Hematopoietic multipotent progenitor cell treated with erythropoietin and hydrocortisone succinate and interleukin-3 and kit ligand, for 4 days (in vitro differentiated cells): Measurements from ENCODE around the gene TLCD3B.

Source experiments
- DNase-seq: peaks from one replicate; pipeline ENCODE4 v3.0.0-alpha.2; 2015

The TLCD3B gene

GRCh38 chr16:30030841-30031413 lies at the start of gene TLCD3B:
TSS of gene TLCD3B (minus strand) at chr16:30031271. CDS start at chr16:30030527, 744 bp downstream.
- DNase-seq = no peak

DNA sequence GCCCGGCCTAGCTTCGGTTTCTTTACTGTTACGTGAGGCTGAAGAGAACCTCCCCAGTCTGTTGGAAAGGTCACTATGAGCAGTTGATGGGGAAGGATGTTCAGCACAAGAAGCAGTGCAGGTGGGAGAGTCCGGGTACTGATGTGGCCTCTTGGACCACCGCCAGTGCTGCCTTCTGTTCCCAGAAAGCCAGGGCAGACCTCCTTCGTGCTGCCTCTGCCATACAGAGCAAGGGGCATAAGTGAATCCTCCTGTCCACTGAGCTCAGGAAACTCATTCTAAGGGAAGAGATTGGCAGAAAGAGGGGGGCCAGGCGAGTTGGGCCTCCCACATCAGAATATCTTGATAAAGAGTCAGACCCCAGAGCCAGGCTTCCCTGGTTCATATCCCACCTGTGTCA lies 48.4 kb upstream of the TLCD3B start:
- no peak for DNase-seq

DNA sequence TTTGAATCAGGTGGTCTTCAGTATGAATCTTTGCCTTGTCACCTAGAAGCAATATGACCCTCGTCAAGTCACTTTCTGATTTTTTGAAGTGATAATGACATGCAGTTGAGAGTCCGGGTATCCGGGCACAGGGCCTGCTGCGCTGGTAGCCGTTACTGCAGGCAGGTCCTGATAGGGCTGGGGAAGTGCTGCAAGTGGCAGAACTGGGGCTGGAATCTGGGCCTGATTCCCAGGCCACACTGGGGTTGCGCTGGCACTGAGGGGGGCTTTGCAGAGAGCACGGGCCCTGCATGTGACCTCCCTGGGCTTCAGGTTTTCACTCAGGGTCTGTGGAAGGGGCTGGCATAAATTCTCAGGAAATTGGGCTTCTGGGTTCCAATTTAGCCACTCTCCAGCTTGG lies 47.7 kb upstream of the TLCD3B start:
- no peak for DNase-seq

DNA sequence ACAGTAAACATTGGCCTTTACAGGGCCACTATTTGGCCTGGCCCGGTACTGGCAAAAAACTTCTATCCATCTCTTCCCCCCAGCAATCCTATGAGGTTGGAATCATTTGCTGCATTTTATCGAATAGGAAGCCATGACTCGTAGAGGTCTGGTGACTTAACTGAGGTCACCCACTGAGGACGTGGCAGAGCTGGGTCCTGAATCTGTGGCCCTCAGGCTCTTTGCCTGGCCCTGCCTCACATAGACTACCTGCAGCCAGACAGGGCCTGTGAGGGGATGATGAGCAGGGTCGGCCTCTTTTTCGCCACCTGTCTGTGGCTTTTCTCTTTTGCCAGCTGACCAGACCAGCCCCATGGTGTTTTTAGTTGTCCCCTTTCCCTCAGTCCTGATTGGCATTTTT lies 46.6 kb upstream of the TLCD3B start:
- DNase-seq = no peak

GRCh38 chr16:30076276-30076791 lies 45.3 kb upstream of the TLCD3B start:
- peak; percentile 34 for DNase-seq

DNA sequence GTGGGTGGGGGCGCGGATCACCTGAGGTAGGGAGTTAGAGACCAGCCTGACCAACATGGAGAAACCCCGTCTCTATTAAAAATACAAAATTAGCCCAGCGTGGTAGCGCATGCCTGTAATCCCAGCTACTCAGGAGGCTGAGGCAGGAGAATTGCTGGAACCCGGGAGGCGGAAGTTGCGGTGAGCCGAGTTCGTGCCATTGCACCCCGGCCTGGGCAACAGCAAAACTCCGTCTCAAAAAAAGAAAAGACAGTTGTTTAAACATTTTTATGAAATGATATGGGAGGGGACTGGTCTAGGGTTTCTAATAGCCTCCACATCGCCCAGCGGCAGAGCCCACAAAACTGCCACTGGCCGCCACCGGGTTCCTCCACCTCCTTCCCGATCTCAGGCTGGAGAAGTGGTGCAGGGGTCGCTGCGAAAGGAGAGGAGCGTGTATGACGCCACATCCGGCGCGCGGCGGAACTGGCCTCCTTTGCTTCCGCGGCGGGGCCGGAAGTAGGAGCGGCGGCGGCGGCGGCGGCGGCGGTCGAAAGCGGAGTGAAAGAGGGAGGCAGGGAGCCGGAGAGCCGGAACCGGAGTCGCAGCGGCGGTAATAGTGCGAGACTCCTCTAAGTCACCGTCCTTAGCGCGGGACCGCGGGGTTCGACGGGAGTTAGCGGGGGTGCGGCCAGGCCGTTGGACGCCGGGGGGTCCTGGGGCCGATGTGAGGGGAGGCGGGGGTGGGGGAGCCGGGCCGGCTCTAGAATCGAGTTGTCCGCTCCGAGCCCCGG lies 44.6 kb upstream of the TLCD3B start, which contains the start of gene PPP4C:
PPP4C (plus strand) TSS at position 492 of the 773 bp plus-strand sequence. CDS start 384 bp downstream, outside the sequence.
- peak; percentile 97 for DNase-seq

DNA sequence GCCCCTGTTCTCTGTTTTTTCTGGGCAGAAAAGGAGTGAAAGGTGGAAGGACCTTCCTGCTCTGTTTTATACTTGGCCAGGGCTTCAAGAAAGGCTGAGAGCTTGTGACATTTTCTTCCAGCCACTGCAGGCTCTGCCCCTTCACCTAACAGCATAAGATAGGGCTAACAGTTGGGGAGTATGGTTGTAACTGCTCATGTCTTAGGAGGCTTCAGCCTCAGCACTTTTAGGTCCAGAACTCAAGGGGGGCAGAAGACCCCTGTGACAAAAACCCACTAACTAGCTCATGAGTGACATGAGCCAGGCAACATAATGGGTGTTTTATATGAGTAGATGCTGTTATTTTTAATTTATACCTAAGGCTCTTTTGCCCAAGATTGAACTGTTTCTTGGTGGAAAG lies 39.4 kb upstream of the TLCD3B start:
- no peak for DNase-seq

- peak; percentile 53 for DNase-seq
These were observed 38.8 kb upstream of the TLCD3B start for GRCh38 chr16:30069611-30070462.

DNA sequence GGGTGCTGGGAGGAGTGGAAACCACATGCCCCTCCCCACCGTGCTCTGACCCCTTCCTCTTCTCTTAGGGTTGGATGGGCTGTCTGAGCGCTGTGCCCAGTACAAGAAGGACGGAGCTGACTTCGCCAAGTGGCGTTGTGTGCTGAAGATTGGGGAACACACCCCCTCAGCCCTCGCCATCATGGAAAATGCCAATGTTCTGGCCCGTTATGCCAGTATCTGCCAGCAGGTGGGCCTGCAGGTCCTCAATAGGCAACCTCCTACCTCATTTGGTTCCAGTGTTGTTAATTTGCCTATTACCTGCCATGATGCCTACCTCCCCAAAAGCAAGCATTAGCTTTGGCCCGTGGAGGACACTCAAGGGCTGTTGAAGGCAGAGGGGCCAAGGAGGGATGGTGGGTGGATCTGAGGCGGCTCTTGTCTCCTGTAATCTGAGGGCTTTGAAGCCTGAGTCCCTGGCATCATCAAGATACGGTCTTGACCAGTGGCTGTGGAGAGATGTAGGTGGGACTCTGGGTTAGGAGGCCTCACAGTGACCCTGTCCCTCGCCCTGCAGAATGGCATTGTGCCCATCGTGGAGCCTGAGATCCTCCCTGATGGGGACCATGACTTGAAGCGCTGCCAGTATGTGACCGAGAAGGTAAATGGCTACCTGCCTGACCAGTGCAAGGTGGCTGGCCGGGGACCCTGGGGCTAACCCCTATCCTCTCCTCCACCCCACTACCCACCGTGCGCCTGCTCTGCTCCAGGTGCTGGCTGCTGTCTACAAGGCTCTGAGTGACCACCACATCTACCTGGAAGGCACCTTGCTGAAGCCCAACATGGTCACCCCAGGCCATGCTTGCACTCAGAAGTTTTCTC lies 37.9 kb upstream of the TLCD3B start:
- peak; percentile 79 for DNase-seq

GRCh38 chr16:30068333-30068732 lies 37.3 kb upstream of the TLCD3B start:
- DNase-seq = no peak

GRCh38 chr16:30067584-30067916 lies 36.5 kb upstream of the TLCD3B start:
- no peak for DNase-seq

- DNase-seq = peak; percentile 46
These were observed 35.9 kb upstream of the TLCD3B start for GRCh38 chr16:30066761-30067583.

DNA sequence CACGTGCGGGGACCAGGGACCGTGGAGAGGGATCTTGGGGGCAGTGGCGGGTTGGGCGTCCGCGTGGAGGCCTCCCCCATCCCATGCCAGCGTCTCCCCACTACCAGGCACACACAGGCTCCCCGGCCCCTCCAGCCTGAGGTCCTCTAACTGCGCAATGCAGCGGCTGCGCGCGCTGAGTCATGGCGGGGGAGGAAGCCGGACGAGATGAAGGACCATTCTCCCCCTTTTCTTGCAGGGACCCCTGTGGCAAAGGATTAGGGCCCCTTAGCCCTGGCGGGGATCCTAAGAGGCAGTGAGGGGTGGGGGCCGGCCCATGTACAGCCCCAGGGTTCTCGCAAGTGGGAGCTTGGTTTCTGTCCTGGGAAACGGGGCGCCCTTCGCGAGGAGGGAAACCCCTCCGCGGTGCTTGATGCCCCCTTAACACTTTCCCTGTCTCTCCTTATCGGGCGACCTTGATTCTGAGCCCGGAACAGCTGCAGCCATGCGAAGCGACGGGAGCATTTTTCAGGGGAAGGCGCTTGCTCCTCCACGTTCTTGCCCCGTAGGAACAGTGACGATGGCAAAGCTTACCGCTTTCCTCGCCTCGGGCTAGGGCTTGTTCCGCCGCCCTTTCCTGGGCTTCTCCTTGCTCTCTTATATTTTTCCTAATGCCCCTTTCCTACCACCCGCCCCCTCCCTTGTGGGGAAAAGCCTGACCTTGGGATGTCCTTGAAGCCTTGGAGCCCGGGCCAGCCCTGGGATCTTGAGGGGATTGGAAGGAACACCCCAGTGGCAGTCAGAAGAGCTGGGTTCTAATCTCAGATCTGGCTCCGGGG lies 35.1 kb upstream of the TLCD3B start:
- DNase-seq = peak; percentile 71

GRCh38 chr16:30065102-30065942 lies 34.3 kb upstream of the TLCD3B start, which contains the start of gene ALDOA:
TSS of gene ALDOA (plus strand) at chr16:30065760. CDS start at chr16:30066898, 1,138 bp downstream.
- peak; percentile 99 for DNase-seq

DNA sequence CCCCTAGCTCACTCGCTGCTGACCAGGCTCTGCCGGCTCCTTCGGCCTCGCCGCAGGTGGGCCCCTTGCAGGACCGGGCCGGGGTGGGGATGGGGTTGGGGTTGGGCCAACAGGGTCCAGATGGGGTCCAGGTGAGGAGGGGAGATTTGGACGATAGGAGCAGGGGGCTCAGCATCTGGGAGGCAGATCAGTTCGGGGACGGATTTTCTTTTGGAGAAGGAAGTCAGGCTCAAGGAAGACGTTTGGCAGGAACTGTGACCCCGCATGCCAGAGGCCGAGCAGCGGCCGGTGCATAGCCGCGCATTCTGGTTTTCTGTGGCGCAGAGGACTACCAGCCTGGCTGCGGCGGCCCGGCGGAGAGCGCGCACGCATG lies 33.6 kb upstream of the TLCD3B start:
- no peak for DNase-seq

DNA sequence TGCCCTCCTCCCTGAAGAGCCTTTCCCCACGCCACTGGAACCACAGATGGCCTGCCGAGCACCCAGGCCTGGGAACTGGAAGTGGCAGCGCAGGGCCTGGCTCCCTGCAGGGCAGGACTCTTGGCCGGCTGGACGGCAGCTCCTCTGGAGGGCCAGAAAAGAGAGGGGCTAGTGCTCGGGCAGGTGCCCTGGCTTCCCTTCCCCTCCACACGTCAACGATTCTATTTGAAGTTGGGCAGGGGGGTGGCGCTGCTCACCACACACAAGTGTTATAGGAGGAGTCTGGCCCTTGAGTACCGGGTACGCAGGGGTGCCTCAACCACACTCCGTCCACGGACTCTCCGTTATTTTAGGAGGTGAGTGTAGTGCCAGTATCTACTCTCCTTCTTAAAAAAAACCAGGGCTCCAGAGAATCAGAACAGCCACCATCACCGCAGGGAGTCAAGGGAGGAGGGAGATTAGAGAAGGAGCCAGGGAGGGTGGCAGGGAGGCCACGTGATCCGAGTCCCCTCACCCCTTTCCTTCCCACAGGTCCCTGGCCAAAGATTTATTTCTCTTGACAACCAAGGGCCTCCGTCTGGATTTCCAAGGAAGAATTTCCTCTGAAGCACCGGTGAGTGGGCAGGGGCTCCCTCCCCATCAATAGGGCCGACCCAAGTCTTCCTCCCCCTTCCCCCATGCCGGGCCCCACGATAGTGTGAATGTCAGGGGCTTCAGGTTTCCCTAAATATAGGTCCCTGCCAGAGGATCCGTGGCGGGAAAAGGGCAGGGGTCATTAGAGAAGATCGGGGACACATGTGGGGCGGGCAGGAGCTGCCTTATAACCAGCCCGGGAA lies 33.0 kb upstream of the TLCD3B start:
- peak; percentile 92 for DNase-seq

DNA sequence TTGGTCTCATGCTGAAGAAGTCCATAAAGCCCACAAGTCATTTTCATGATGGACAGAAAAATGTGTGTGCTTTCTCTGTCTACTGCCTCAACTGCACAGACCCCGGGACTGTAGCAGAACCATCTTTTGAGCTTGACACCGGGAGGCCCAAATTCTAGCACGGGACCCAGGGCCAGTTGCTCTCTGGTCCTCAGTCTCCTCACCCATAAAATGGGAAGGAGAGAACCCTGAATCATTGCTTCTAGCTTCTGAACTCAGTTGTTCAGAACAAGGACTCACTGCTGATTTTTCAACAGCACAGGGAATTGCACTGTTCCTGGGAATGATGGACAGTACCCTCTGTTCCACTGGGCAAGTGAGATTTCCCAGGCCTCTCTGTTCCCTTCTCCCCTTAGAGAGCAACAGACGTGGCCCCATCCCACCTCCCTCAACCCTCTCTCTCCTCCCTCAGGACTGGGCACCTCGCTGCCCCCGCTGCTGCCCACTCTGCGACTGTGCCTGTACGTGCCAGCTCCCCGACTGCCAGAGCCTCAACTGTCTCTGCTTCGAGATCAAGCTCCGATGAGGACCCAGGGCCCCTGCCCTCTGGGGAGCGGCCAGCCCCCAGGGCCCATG lies 32.3 kb upstream of the TLCD3B start:
- no peak for DNase-seq
